DMS53 treated with DMSO at 0.1 percent for 48 hours (cell line): ENCODE results near the gene DYNLT1.

Source experiments
- DNase-seq: peaks from one replicate; lab custom pipeline; 2025; ENCODE audit not compliant: unreplicated experiment; lab: John Stamatoyannopoulos, UW

DYNLT1 gene

DNA sequence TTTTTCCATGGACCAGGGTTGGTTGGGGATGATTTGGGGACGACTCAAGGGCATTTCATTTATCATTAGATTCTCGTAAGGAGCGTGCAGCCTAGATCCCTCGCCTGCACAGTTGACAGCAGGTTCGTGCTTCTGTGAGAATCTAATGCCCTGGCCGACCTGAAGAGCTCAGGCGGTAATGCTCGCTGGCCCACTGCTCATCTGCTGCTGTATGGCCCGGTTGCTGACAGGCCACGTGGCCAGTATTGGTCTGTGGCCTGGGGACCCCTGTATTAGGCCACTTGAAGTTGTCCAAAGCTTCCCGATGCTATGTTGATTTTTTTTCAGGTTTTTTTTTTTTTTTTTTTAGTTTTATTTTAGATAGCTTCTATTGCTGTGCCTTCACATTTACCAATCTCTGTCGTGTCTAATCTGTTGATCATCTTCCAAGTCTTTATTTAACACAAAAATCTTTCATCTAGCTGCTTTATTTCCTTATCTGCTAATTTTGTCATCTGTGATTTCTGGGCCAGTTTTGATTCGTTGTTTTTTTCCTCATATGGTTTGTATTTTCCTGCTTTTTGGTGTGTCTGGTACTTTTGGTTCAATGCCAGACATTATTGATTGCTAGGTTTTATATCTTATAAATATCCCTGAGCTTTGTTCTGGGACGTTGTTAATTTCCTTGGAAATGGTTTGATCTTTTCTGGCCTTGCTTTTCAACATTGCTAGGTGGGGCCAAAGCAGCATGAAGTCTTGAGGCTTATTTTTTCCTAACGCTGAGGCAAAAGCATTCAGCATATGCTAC lies 41.1 kb downstream of the DYNLT1 start:
- DNase-seq: no peak

- DNase-seq: no peak
Observed at GRCh38 chr6:158599635-158600034, 44.9 kb downstream of the DYNLT1 start.

DNA sequence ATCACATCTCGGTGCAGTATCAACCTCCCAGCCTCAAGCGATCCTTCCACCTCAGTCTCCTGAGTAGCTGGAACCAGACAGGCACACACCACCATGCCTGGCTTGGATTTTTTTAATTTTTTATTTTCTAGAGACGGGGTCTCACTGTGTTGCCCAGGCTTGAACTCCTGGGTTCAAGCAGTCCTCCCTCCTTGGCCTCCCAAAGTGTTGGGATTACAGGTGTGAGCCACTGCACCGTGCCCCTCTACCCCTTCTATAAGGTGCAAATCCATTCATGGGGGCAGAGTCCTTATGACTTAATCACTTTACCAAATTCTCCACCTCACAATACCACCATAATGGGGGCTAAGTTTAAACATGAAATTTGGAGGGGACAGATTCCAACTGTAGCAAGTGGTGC lies 47.0 kb downstream of the DYNLT1 start:
- DNase-seq: no peak

GRCh38 chr6:158596861-158597260 lies 47.7 kb downstream of the DYNLT1 start:
- no peak for DNase-seq

DNA sequence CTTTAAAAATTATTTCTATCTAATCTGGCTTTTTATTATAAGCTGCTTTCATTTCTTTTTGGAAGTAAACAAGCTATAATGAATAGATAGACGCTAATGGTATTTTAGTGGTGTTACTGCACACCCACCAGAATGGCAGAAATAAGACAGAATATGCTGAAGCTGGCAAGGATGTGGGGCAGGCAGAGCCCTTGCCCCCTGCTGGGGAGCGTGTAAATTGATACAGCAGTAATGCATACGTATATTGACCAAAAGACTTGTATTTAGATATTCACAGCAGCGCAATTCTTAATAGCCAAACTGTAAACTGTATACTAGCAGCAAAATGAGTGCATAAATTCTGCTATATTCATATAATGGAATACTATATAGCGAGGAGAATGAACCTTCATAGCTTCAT lies 49.3 kb downstream of the DYNLT1 start:
- DNase-seq: no peak

- no peak for DNase-seq
Observed at GRCh38 chr6:158593670-158594069, 50.9 kb downstream of the DYNLT1 start.

GRCh38 chr6:158591810-158592209 lies 52.7 kb downstream of the DYNLT1 start:
- no peak for DNase-seq

DNA sequence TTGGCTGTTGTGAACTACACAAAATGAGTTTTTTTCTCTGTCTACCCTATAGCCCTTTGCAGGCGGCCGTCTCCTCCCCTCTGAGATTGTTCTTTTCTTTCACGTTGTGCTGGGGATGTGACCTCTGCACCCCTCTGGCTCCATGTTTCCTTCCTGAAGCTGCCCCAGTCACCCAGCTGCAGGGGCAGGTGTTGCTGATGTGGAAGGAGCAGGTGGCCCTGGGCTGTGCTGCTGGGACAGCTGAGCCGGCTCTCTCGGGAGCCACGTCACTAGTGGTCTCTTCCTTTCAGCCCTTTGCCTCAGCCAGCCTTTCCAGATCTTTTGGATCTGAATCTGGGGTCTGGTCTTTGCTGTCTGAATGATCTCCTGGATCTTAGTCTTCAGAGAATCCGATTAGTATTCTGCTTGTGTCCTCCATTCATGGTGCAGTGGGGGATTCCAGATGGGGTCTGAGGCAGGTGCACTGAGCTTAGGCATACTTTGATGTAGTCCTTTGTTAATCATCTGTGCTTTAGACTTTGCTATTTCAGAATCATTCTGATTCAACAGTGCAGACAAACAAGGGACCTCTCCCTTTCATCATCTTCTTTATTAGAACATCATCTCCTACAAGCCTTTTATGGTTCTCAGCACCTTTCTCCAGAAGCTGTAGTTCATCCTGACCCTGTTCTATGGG lies 53.3 kb downstream of the DYNLT1 start:
- no peak for DNase-seq

GRCh38 chr6:158589366-158589765 lies 55.2 kb downstream of the DYNLT1 start:
- DNase-seq: no peak

DNA sequence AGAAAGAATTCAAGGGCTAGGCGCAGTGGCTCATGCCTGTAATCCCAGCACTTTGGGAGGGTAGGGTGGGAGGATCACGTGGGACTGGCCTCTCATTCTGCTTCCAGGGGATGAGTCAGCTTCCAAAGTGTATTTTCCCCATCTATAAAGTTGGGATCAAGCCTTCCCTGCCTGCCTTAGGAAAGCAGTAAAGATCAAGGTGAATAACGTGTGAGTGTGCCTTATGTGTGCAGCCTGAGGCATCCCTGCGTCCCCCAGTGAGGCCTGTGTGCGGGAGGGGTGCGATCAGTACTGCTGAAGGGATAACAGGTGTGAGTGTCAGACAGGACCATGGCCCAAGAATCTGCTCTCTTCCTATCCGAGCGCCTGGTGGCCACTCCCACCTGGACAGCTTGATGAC lies 57.9 kb downstream of the DYNLT1 start:
- no peak for DNase-seq
